ENCODE results near the gene RXFP3. TPM values are rescaled to one million over a fixed set of nuclear protein-coding genes. Genes with fewer than 3 reads are reported as not detected.

Gene RXFP3
- total and polyA plus RNA-seq, 7 donors: not detected

DNA sequence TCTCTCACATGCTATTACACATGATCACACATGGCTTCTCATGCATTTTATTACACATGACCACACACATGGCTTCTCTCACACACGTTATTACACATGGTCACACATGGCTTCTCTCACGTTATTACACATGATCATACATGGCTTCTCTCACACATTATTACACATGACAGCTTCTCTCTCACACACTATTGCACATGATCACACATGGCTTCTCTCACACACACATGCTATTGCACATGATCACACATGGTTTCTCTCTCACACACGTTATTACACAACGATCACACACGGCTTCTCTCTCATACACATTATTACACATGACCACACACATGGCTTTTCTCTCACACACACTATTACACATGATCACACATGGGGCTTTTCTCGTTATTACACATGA lies 49.3 kb downstream of the RXFP3 start:
- ATAC-seq: no peak
- 97 to 98% (median 97%) methylated on average over 6 of the region's 6 CpGs for WGBS, 3 donors
- intact Hi-C loops (cut with DNase I): no loop called here
- TF ChIP-seq, protein P1, sequence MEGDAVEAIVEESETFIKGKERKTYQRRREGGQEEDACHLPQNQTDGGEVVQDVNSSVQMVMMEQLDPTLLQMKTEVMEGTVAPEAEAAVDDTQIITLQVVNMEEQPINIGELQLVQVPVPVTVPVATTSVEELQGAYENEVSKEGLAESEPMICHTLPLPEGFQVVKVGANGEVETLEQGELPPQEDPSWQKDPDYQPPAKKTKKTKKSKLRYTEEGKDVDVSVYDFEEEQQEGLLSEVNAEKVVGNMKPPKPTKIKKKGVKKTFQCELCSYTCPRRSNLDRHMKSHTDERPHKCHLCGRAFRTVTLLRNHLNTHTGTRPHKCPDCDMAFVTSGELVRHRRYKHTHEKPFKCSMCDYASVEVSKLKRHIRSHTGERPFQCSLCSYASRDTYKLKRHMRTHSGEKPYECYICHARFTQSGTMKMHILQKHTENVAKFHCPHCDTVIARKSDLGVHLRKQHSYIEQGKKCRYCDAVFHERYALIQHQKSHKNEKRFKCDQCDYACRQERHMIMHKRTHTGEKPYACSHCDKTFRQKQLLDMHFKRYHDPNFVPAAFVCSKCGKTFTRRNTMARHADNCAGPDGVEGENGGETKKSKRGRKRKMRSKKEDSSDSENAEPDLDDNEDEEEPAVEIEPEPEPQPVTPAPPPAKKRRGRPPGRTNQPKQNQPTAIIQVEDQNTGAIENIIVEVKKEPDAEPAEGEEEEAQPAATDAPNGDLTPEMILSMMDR (IDR thresholded peaks at IDR 0.05): no peak
- DNase-seq: no peak
- Histone ChIP-seq H3K36me3 (ENCODE audit: insufficient read depth in 1 of 2, low read depth in 1 of 2) (peaks cover 5 to 38% of the 10 kb centered on the region in 2 donors), H3K4me3 (no peak overlapping the region), H3K27me3 (ENCODE audit: insufficient read depth in 3 of 3, low read length in 2 of 3) (no peaks in the 10 kb centered on the region), H3K9me3 (no peaks in the 10 kb centered on the region), H3K4me1 (no peaks in the 10 kb centered on the region), H3K27ac (no peak overlapping the region)

Other genes with a start within 250 kb of the RXFP3 start
- gene ADAMTS12, start 44.4 kb upstream of the RXFP3 start, total RNA-seq: 1 to 10 TPM in 3 of 4 donors, under 1 TPM in 1; 0.88 to 1.2 (median 1.1) TPM
- gene ADAMTS12, start 44.4 kb upstream of the RXFP3 start, polyA plus RNA-seq: under 1 TPM; 0.19 to 0.51 (median 0.28) TPM
- gene SLC45A2, start 48.3 kb downstream of the RXFP3 start, total RNA-seq: under 1 TPM in 1 of 4 donors, not detected in 3; 0.24 TPM
- under 1 TPM in 1 of 3 donors, not detected in 2; 0.08 TPM for gene SLC45A2, start 48.3 kb downstream of the RXFP3 start, polyA plus RNA-seq
- gene AMACR, start 71.7 kb downstream of the RXFP3 start, total RNA-seq: 10 to 100 TPM in 1 of 4 donors, 1 to 10 TPM in 3; 5.1 to 14.4 (median 7.4) TPM
- gene AMACR, start 71.7 kb downstream of the RXFP3 start, polyA plus RNA-seq: 1 to 10 TPM; 1.5 to 7.6 (median 4.1) TPM
- gene C1QTNF3, start 106.8 kb downstream of the RXFP3 start, total RNA-seq: 1 to 10 TPM in 2 of 4 donors, under 1 TPM in 1, not detected in 1; 0.62 to 5.9 (median 1.6) TPM
- under 1 TPM; 0.31 to 0.49 (median 0.38) TPM for gene C1QTNF3, start 106.8 kb downstream of the RXFP3 start, polyA plus RNA-seq

Measured in psoas muscle (tissue), 8 donors.